Measurements from ENCODE around the gene NAA10.

The NAA10 gene

GRCh38 chrX:153948002-153948466 is 13.2 kb upstream of the NAA10 start:
- DNase-seq: no peak

GRCh38 chrX:153947009-153947769 is 12.4 kb upstream of the NAA10 start:
- DNase-seq: peak; percentile 33

- DNase-seq: no peak
These were observed 11.4 kb upstream of the NAA10 start for GRCh38 chrX:153945956-153946943.

GRCh38 chrX:153944800-153945150 is 9.9 kb upstream of the NAA10 start:
- DNase-seq: no peak

- no peak for DNase-seq
These were observed 9.4 kb upstream of the NAA10 start, which contains the start of gene RENBP for GRCh38 chrX:153944140-153944799. Gene RENBP, minus strand, starts transcription at chrX:153944643. Its CDS starts 33 bp downstream, at chrX:153944610.

GRCh38 chrX:153941336-153942252 is 6.8 kb upstream of the NAA10 start:
- no peak for DNase-seq

- no peak for DNase-seq
These were observed 4.7 kb upstream of the NAA10 start for GRCh38 chrX:153939573-153939972.

- DNase-seq: no peak
These were observed 3.5 kb upstream of the NAA10 start for GRCh38 chrX:153938226-153938786.

GRCh38 chrX:153937056-153937455 is 2.2 kb upstream of the NAA10 start:
- DNase-seq: no peak

GRCh38 chrX:153935326-153935851 is 552 bp upstream of the NAA10 start:
- DNase-seq: no peak

GRCh38 chrX:153934148-153934761 is 582 bp downstream of the NAA10 start:
- no peak for DNase-seq

- no peak for DNase-seq
These were observed 1.1 kb downstream of the NAA10 start for GRCh38 chrX:153933748-153934147.

GRCh38 chrX:153932220-153932915 is 2.5 kb downstream of the NAA10 start:
- no peak for DNase-seq

- DNase-seq: no peak
These were observed 3.1 kb downstream of the NAA10 start for GRCh38 chrX:153931748-153932147.

GRCh38 chrX:153931151-153931550 is 3.7 kb downstream of the NAA10 start:
- DNase-seq: no peak

- DNase-seq: no peak
These were observed 4.6 kb downstream of the NAA10 start for GRCh38 chrX:153930011-153930910.

GRCh38 chrX:153929576-153929975 is 5.3 kb downstream of the NAA10 start:
- DNase-seq: no peak

- DNase-seq: no peak
These were observed 6.0 kb downstream of the NAA10 start for GRCh38 chrX:153928846-153929245.
